ENCODE measurements around the gene OR6V1. TPM values are rescaled to one million over a fixed set of nuclear protein-coding genes. Genes with fewer than 3 reads are reported as not detected.
"Not testable (repeated sequence)": the region's sequence is repeated elsewhere in the genome, so short reads cannot be mapped to it uniquely, and the experiment has no call there.

Gene OR6V1
- total RNA-seq, 2 donors from 2014 or later = not detected

GRCh38 chr7:143074141-143074540 lies 22.0 kb downstream of the OR6V1 start:
- H3K27ac ChIP-seq = no peak overlapping the region
- no peaks in the 10 kb centered on the region for H3K36me3 ChIP-seq
- H3K4me1 ChIP-seq (ENCODE audit: control insufficient read depth in 1 of 2, low read depth in 2 of 2) = no peaks in the 10 kb centered on the region
- ATAC-seq (ENCODE audit: insufficient number of reproducible peaks, low FRiP score, low read depth) = no peak
- TF ChIP-seq CTCF (IDR thresholded peaks at IDR 0.05) = no peak
- no peaks in the 10 kb centered on the region for H3K9me3 ChIP-seq
- H3K27me3 ChIP-seq (replicated peaks; ENCODE audit: insufficient read depth) = no peaks in the 10 kb centered on the region
- no peak for DNase-seq (ENCODE audit: low spot score)
- no peak overlapping the region for H3K4me3 ChIP-seq

GRCh38 chr7:143085109-143085508 lies 33.0 kb downstream of the OR6V1 start:
- Histone ChIP-seq H3K27me3 (replicated peaks; ENCODE audit: insufficient read depth) (no peaks in the 10 kb centered on the region), H3K27ac (no peak overlapping the region), H3K36me3 (no peaks in the 10 kb centered on the region), H3K4me1 (ENCODE audit: control insufficient read depth in 1 of 2, low read depth in 2 of 2) (no peaks in the 10 kb centered on the region), H3K9me3 (no peaks in the 10 kb centered on the region), H3K4me3 (no peak overlapping the region)
- DNase-seq (ENCODE audit: low spot score) (no peak), ATAC-seq (ENCODE audit: insufficient number of reproducible peaks, low FRiP score, low read depth) (no peak)
- TF ChIP-seq CTCF (IDR thresholded peaks at IDR 0.05) = no peak

- not testable (repeated sequence) for H3K27ac ChIP-seq; H3K4me1 ChIP-seq (ENCODE audit: control insufficient read depth in 1 of 2, low read depth in 2 of 2); H3K36me3 ChIP-seq; ATAC-seq (ENCODE audit: insufficient number of reproducible peaks, low FRiP score, low read depth); H3K4me3 ChIP-seq; DNase-seq (ENCODE audit: low spot score); H3K27me3 ChIP-seq (replicated peaks; ENCODE audit: insufficient read depth); H3K9me3 ChIP-seq
Measured at GRCh38 chr7:143085610-143086009, 33.5 kb downstream of the OR6V1 start.

GRCh38 chr7:143088549-143089231 lies 36.5 kb downstream of the OR6V1 start:
- not testable (repeated sequence) for H3K4me1 ChIP-seq (ENCODE audit: control insufficient read depth in 1 of 2, low read depth in 2 of 2); DNase-seq (ENCODE audit: low spot score); H3K4me3 ChIP-seq; H3K27ac ChIP-seq; H3K9me3 ChIP-seq; H3K27me3 ChIP-seq (replicated peaks; ENCODE audit: insufficient read depth); ATAC-seq (ENCODE audit: insufficient number of reproducible peaks, low FRiP score, low read depth); H3K36me3 ChIP-seq

GRCh38 chr7:143096146-143096545 lies 44.0 kb downstream of the OR6V1 start:
- Histone ChIP-seq H3K9me3 (peaks cover 20% of the 10 kb centered on the region), H3K36me3 (no peaks in the 10 kb centered on the region), H3K27ac (no peak overlapping the region), H3K4me3 (no peak overlapping the region), H3K4me1 (ENCODE audit: control insufficient read depth in 1 of 2, low read depth in 2 of 2) (no peaks in the 10 kb centered on the region), H3K27me3 (replicated peaks; ENCODE audit: insufficient read depth) (no peaks in the 10 kb centered on the region)
- no peak for DNase-seq (ENCODE audit: low spot score)
- ATAC-seq (ENCODE audit: insufficient number of reproducible peaks, low FRiP score, low read depth) = no peak
- TF ChIP-seq CTCF (IDR thresholded peaks at IDR 0.05) = no peak

GRCh38 chr7:143099579-143099978 lies 47.4 kb downstream of the OR6V1 start:
- H3K4me1 ChIP-seq (ENCODE audit: control insufficient read depth in 1 of 2, low read depth in 2 of 2); DNase-seq (ENCODE audit: low spot score); H3K27ac ChIP-seq; H3K36me3 ChIP-seq; H3K27me3 ChIP-seq (replicated peaks; ENCODE audit: insufficient read depth); H3K4me3 ChIP-seq; ATAC-seq (ENCODE audit: insufficient number of reproducible peaks, low FRiP score, low read depth): not testable (repeated sequence)
- peaks cover 27% of the 10 kb centered on the region for H3K9me3 ChIP-seq

Other genes starting within 250 kb of the OR6V1 start
- gene EPHB6, start 197.3 kb upstream of the OR6V1 start, total RNA-seq = 10 to 100 TPM; 25.3 to 30.5 TPM
- gene TRPV6, start 166.6 kb upstream of the OR6V1 start, total RNA-seq = not detected
- not detected for gene TRPV5, start 118.6 kb upstream of the OR6V1 start, total RNA-seq
- gene LLCFC1, start 112.9 kb upstream of the OR6V1 start, total RNA-seq = not detected
- not detected for gene KEL, start 90.0 kb upstream of the OR6V1 start, total RNA-seq
- gene OR9A2, start 25.2 kb upstream of the OR6V1 start, total RNA-seq = not detected
- gene PIP, start 79.7 kb downstream of the OR6V1 start, total RNA-seq = 1 to 10 TPM in 1 of 2 donors, not detected in 1; 1.1 TPM
- not detected for gene TAS2R39, start 131.1 kb downstream of the OR6V1 start, total RNA-seq
- gene TAS2R40, start 169.7 kb downstream of the OR6V1 start, total RNA-seq = not detected
- gene GSTK1, start 211.1 kb downstream of the OR6V1 start, total RNA-seq = 100 to 1,000 TPM; 106 to 148 TPM
- 1 to 10 TPM in 1 of 2 donors, not detected in 1; 3.2 TPM for gene TMEM139, start 232.6 kb downstream of the OR6V1 start, total RNA-seq
- gene CASP2, start 236.0 kb downstream of the OR6V1 start, total RNA-seq = 10 to 100 TPM; 12.3 to 13.4 TPM